ENCODE measurements around the gene MYBL2. TPM values are rescaled to one million over a fixed set of nuclear protein-coding genes. Genes with fewer than 3 reads are reported as not detected.

The MYBL2 gene
- total and polyA plus RNA-seq, 2 donors (not counting 3 experiments of a cell fraction or from before 2014, with no cell fraction given) = 35.7 to 105 TPM

DNA sequence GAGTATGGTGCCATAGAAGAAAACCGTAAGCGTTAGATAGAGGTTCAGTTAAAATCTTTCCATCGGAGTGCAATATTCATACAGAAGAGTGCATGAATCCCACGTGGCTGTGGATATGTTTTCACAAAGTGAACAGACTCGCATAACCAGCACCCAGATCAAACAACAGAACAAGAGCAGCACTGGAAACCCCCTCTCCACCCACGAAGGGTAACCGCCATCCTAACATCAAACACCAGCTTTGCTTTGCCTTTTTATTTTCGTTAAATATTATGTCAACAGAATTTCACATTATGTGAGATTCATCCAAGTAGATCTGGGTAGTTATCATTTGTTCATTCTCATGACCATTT is 55.2 kb downstream of the MYBL2 start:
- dilution Hi-C loops (cut with MboI; ENCODE audit: extremely low pct_ligation_motif_present, low sequenced_read_pairs) = no loop called here
- H3K36me3 ChIP-seq (ENCODE audit: control insufficient read depth in 2 of 2, extremely low read depth in 1 of 2, insufficient read depth in 2 of 2, low read length in 2 of 2) = no peaks in the 10 kb centered on the region
- H4K20me1 ChIP-seq (replicated peaks; ENCODE audit: control insufficient read depth, extremely low read depth, insufficient read depth, low read length) = no peaks in the 10 kb centered on the region
- ChIA-PET POLR2A (no interaction called here), CTCF (interaction anchor here (1.2 kb wide), 1 partner anchor 10 kb away, joined by 3 read pairs; no protein-coding TSS in a partner anchor)
- H2AFZ ChIP-seq (ENCODE audit: low read depth, low read length) = no peak overlapping the region
- intact Hi-C loops (cut with micrococcal nuclease) = no loop called here
- BruUV-seq (replicated peaks) = no TSS peak
- H3K4me1 ChIP-seq (ENCODE audit: control insufficient read depth, extremely low read depth, insufficient read depth, low read length) = peaks cover 3% of the 10 kb centered on the region
- TF ChIP-seq, protein P1, sequence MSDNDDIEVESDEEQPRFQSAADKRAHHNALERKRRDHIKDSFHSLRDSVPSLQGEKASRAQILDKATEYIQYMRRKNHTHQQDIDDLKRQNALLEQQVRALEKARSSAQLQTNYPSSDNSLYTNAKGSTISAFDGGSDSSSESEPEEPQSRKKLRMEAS (IDR thresholded peaks at IDR 0.05; ENCODE audit: insufficient read depth, insufficient read length) = no peak
- no peak for TF ChIP-seq GATA2 (IDR thresholded peaks at IDR 0.05; ENCODE audit: insufficient read depth, insufficient read length, low read depth, low read length)
- no peak overlapping the region for H3K4me2 ChIP-seq (ENCODE audit: insufficient read depth, low read length)
- no peaks in the 10 kb centered on the region for H3K27me3 ChIP-seq (ENCODE audit: control insufficient read depth in 2 of 2, insufficient read depth in 2 of 2, low read length in 2 of 2)
- H3K27ac ChIP-seq (ENCODE audit: insufficient read depth, low read depth, low read length) = no peak overlapping the region
- no peak for DNase-seq (ENCODE audit: low read depth, low spot score)
- H3K4me3 ChIP-seq (replicated peaks in 1 of 3; ENCODE audit: insufficient read depth in 1 of 3, low read depth in 1 of 3, low read length in 3 of 3) = no peak overlapping the region
- H3K9me1 ChIP-seq (replicated peaks; ENCODE audit: control insufficient read depth, extremely low read depth, insufficient read depth, low read length) = no peaks in the 10 kb centered on the region
- FAIRE-seq = no peak
- no peak overlapping the region for H3K9ac ChIP-seq (replicated peaks; ENCODE audit: extremely low read depth, insufficient read depth, low read length)
- H3K9me3 ChIP-seq (replicated peaks; ENCODE audit: control insufficient read depth, insufficient read depth, low read length) = no peaks in the 10 kb centered on the region
- H3K79me2 ChIP-seq (ENCODE audit: control insufficient read depth, insufficient read depth, low read length) = no peaks in the 10 kb centered on the region

DNA sequence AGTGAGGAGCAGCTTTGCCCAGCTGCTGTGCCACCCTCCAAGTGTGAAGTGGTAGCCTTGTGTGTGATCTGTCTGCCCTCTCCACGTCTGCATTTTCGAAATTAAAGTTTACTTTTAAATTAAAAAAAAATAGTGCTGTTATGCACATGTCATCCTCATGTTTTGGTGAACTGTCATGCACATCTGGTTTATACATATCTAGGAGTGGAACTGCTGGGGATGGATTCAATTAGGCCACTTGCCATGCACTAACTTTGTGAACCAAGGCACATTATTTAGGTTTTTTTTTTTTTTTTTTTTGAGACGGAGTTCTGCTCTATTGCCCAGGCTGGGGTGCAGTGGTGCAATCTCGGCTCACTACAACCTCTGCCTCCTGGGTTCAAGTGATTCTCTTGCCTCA is 56.3 kb downstream of the MYBL2 start:
- DNase-seq (ENCODE audit: low read depth, low spot score) (no peak), FAIRE-seq (no peak)
- dilution Hi-C loops (cut with MboI; ENCODE audit: extremely low pct_ligation_motif_present, low sequenced_read_pairs) = no loop called here
- no peaks in the 10 kb centered on the region for H3K79me2 ChIP-seq (ENCODE audit: control insufficient read depth, insufficient read depth, low read length)
- H3K4me2 ChIP-seq (ENCODE audit: insufficient read depth, low read length) = no peak overlapping the region
- H4K20me1 ChIP-seq (replicated peaks; ENCODE audit: control insufficient read depth, extremely low read depth, insufficient read depth, low read length) = no peaks in the 10 kb centered on the region
- TF ChIP-seq, protein P1 (IDR thresholded peaks at IDR 0.05; ENCODE audit: insufficient read depth, insufficient read length) = no peak
- TF ChIP-seq, protein P2, sequence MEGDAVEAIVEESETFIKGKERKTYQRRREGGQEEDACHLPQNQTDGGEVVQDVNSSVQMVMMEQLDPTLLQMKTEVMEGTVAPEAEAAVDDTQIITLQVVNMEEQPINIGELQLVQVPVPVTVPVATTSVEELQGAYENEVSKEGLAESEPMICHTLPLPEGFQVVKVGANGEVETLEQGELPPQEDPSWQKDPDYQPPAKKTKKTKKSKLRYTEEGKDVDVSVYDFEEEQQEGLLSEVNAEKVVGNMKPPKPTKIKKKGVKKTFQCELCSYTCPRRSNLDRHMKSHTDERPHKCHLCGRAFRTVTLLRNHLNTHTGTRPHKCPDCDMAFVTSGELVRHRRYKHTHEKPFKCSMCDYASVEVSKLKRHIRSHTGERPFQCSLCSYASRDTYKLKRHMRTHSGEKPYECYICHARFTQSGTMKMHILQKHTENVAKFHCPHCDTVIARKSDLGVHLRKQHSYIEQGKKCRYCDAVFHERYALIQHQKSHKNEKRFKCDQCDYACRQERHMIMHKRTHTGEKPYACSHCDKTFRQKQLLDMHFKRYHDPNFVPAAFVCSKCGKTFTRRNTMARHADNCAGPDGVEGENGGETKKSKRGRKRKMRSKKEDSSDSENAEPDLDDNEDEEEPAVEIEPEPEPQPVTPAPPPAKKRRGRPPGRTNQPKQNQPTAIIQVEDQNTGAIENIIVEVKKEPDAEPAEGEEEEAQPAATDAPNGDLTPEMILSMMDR (IDR thresholded peaks at IDR 0.05; ENCODE audit: extremely low read depth in 1 of 2, insufficient read depth in 1 of 2, low read depth in 1 of 2, low read length in 2 of 2) = no peak
- TF ChIP-seq MYC (IDR thresholded peaks at IDR 0.05; ENCODE audit: low read depth, low read length) (no peak), POLR2AphosphoS5 (IDR thresholded peaks at IDR 0.05; ENCODE audit: insufficient read depth, low read depth, low read length) (no peak), EZH2 (IDR thresholded peaks at IDR 0.05; ENCODE audit: borderline replicate concordance, low read depth, low read length, severe bottlenecking) (no peak), POLR2A (IDR thresholded peaks at IDR 0.05; ENCODE audit: low read depth, low read length) (no peak), JUN (IDR thresholded peaks at IDR 0.05; ENCODE audit: borderline replicate concordance, insufficient read depth, insufficient read length, low read depth) (no peak), GATA2 (IDR thresholded peaks at IDR 0.05; ENCODE audit: insufficient read depth, insufficient read length, low read depth, low read length) (no peak), FOS (IDR thresholded peaks at IDR 0.05; ENCODE audit: borderline replicate concordance, insufficient read depth, low read length) (no peak)
- no peaks in the 10 kb centered on the region for H3K36me3 ChIP-seq (ENCODE audit: control insufficient read depth in 2 of 2, extremely low read depth in 1 of 2, insufficient read depth in 2 of 2, low read length in 2 of 2)
- CTCF ChIA-PET = no interaction called here
- H2AFZ ChIP-seq (ENCODE audit: low read depth, low read length) = no peak overlapping the region
- no TSS peak for BruUV-seq (replicated peaks)
- H3K9me1 ChIP-seq (replicated peaks; ENCODE audit: control insufficient read depth, extremely low read depth, insufficient read depth, low read length) = no peaks in the 10 kb centered on the region
- POLR2A ChIA-PET = no interaction called here
- no peak overlapping the region for H3K4me3 ChIP-seq (replicated peaks in 1 of 3; ENCODE audit: insufficient read depth in 1 of 3, low read depth in 1 of 3, low read length in 3 of 3)
- H3K9ac ChIP-seq (replicated peaks; ENCODE audit: extremely low read depth, insufficient read depth, low read length) = no peak overlapping the region
- no peaks in the 10 kb centered on the region for H3K9me3 ChIP-seq (replicated peaks; ENCODE audit: control insufficient read depth, insufficient read depth, low read length)
- H3K27ac ChIP-seq (ENCODE audit: insufficient read depth, low read depth, low read length) = no peak overlapping the region
- intact Hi-C loops (cut with micrococcal nuclease) = no loop called here
- H3K27me3 ChIP-seq (ENCODE audit: control insufficient read depth in 2 of 2, insufficient read depth in 2 of 2, low read length in 2 of 2) = no peaks in the 10 kb centered on the region
- H3K4me1 ChIP-seq (ENCODE audit: control insufficient read depth, extremely low read depth, insufficient read depth, low read length) = peaks cover 3% of the 10 kb centered on the region
